K562 (cell line): Measurements from ENCODE around the gene ISCA1. TPM values are rescaled to one million over a fixed set of nuclear protein-coding genes. Genes with fewer than 3 reads are reported as not detected.

Experiments used
- EHMT2 ChIP-seq: fragments of 450-650 bp; IDR thresholded peaks from 2 replicates; pipeline ENCODE4 v1.6.1; 2018; ENCODE audit warnings: antibody characterized with exemption
- GABPB1 ChIP-seq: sonication (generic); formaldehyde crosslinking; IDR thresholded peaks from 2 replicates; pipeline ENCODE4 v1.8.0; 2022; ENCODE audit warnings: mild to moderate bottlenecking, missing genetic modification reagents
- HDAC3 ChIP-seq: fragments of 450-650 bp; IDR thresholded peaks from 2 replicates; pipeline ENCODE4 v1.6.1; 2018; ENCODE audit warnings: borderline replicate concordance, mild to moderate bottlenecking, moderate library complexity; ENCODE audit not compliant: partially characterized antibody
- HDAC8 ChIP-seq: fragments of 450-650 bp; IDR thresholded peaks from 2 replicates; pipeline ENCODE4 v1.6.1; 2016; ENCODE audit warnings: mild to moderate bottlenecking, missing genetic modification characterization, moderate library complexity, missing compliant biosample characterization
- HNRNPH1 ChIP-seq: fragments of 200-400 bp; formaldehyde crosslinking; optimal IDR thresholded peaks from 2 replicates; pipeline ENCODE3; 2017; ENCODE audit warnings: low read depth, mild to moderate bottlenecking, low read length, moderate library complexity
- HSF4 ChIP-seq: fragments of 250-450 bp; sonication (Bioruptor Pico); IDR thresholded peaks from 2 replicates; pipeline ENCODE4 v2.1.2; 2022; ENCODE audit warnings: mild to moderate bottlenecking, moderate library complexity, borderline replicate concordance
- KDM1A ChIP-seq, 2 experiments: fragments of 450-650 bp; IDR thresholded peaks; 2 replicates each; pipeline ENCODE4 v1.6.1; 2016; ENCODE audit warnings: mild to moderate bottlenecking in 2 of 2
- LEF1 ChIP-seq: fragments of 450-650 bp; IDR thresholded peaks from 2 replicates; pipeline ENCODE4 v1.6.1; 2016; ENCODE audit warnings: mild to moderate bottlenecking
- MAFF ChIP-seq: IDR thresholded peaks from 2 replicates; pipeline ENCODE4 v1.6.1; 2012; ENCODE audit warnings: low read length, improper control_type of control experiment
- MYC ChIP-seq, 2 experiments: fragments of 250-450 bp in 1 of 2; sonication (Bioruptor Pico) in 1 of 2; IDR thresholded peaks; 2 replicates each; pipeline versions ENCODE4 v1.5.1 to v1.6.1; 2012 to 2021; ENCODE audit warnings: low read depth in 2 of 2, borderline replicate concordance in 1 of 2, improper control_type of control experiment in 1 of 2, low read length in 1 of 2, mild to moderate bottlenecking in 1 of 2, moderate library complexity in 1 of 2
- NFIX ChIP-seq: fragments of 250-450 bp; sonication (Bioruptor Pico); IDR thresholded peaks from 2 replicates; pipeline ENCODE4 v1.4.0; 2020; ENCODE audit warnings: low read depth, mild to moderate bottlenecking, moderate library complexity
- RAD21 ChIP-seq, 2 experiments: fragments of 250-450 bp in 1 of 2; fragments of 450-650 bp in 1 of 2; sonication (Bioruptor Pico) in 1 of 2; formaldehyde crosslinking in 1 of 2; IDR thresholded peaks in 1 of 2; conservative IDR thresholded peaks in 1 of 2; 2 replicates each; pipeline versions ENCODE4 v1.4.0 to v1.8.0; 2020 to 2022; ENCODE audit warnings: mild to moderate bottlenecking in 2 of 2, moderate library complexity in 1 of 2
- SMARCC2 ChIP-seq: fragments of 450-650 bp; IDR thresholded peaks from 2 replicates; pipeline ENCODE4 v1.6.1; 2017; ENCODE audit warnings: antibody characterized with exemption, moderate library complexity, mild to moderate bottlenecking, low read depth
- TCF3 ChIP-seq: sonication (generic); formaldehyde crosslinking; IDR thresholded peaks from 2 replicates; pipeline ENCODE4 v1.4.0; 2020; ENCODE audit warnings: mild to moderate bottlenecking, missing genetic modification reagents
- TGIF2 ChIP-seq: sonication (generic); formaldehyde crosslinking; IDR thresholded peaks from 2 replicates; pipeline ENCODE4 v1.8.1; 2022; ENCODE audit warnings: mild to moderate bottlenecking, missing genetic modification reagents, moderate library complexity
- ZNF253 ChIP-seq: fragments of 250-450 bp; sonication (Bioruptor Pico); conservative IDR thresholded peaks from 2 replicates; pipeline ENCODE4 v1.6.1; 2021; ENCODE audit warnings: mild to moderate bottlenecking
- ZZZ3 ChIP-seq: fragments of 450-650 bp; IDR thresholded peaks from 2 replicates; pipeline ENCODE4 v1.6.1; 2016; ENCODE audit warnings: antibody characterized with exemption, mild to moderate bottlenecking, moderate library complexity
- polyA plus RNA-seq, 8 experiments: library from polyadenylated mRNA; depleted of rRNA in 4 of 8; stranded (reverse) in 5 of 8; unstranded in 3 of 8; fragments of >200 nt; fragmentation: Nextera tagmentation in 2 of 8; fragmentation: Illumina TruSeq in 1 of 8; extraction: Ambion mirVana in 2 of 8; extraction: Trizol in 1 of 8; gene quantifications; 2 replicates each; pipeline versions ENCODE4 v1.2.1 to v1.2.3, GENCODE V29; 2011 to 2014; ENCODE audit warnings: inconsistent platforms in 1 of 8, missing spikeins in 1 of 8
- total RNA-seq, 7 experiments: library from RNA; depleted of rRNA in 6 of 7; stranded (reverse); fragments of >200 nt in 6 of 7; fragmentation: Illumina TruSeq in 2 of 7; extraction: Trizol in 2 of 7; gene quantifications; 2 replicates each; pipeline versions ENCODE4 v1.2.1 to v1.2.3, GENCODE V29; 2011 to 2021; ENCODE audit warnings: low replicate concordance in 1 of 7
- TF ChIP-seq, protein P1 (sequence below): fragments of 450-650 bp; formaldehyde crosslinking; IDR thresholded peaks from 2 replicates; pipeline ENCODE4 v1.4.0; 2020; ENCODE audit warnings: mild to moderate bottlenecking, moderate library complexity
- TF ChIP-seq, protein P2 (sequence below), 2 experiments: fragments of 450-650 bp; IDR thresholded peaks; 2 replicates each; pipeline ENCODE4 v1.6.1; 2016
- TF ChIP-seq, protein P3 (sequence below): sonication (generic); formaldehyde crosslinking; IDR thresholded peaks from 2 replicates; pipeline ENCODE4 v1.4.0; 2020; ENCODE audit warnings: mild to moderate bottlenecking, missing genetic modification reagents
- TF ChIP-seq, protein P4 (sequence below): fragments of 250-450 bp; sonication (Bioruptor Pico); IDR thresholded peaks from 2 replicates; pipeline ENCODE4 v1.8.0; 2022; ENCODE audit warnings: moderate library complexity, mild to moderate bottlenecking, inconsistent platforms

ISCA1 gene
- total and polyA plus RNA-seq, 9 of the 15 experiments (the other 6 are each of a cell fraction or from before 2014, with no cell fraction given): 6.5 to 27.1 (median 20.0) TPM

DNA sequence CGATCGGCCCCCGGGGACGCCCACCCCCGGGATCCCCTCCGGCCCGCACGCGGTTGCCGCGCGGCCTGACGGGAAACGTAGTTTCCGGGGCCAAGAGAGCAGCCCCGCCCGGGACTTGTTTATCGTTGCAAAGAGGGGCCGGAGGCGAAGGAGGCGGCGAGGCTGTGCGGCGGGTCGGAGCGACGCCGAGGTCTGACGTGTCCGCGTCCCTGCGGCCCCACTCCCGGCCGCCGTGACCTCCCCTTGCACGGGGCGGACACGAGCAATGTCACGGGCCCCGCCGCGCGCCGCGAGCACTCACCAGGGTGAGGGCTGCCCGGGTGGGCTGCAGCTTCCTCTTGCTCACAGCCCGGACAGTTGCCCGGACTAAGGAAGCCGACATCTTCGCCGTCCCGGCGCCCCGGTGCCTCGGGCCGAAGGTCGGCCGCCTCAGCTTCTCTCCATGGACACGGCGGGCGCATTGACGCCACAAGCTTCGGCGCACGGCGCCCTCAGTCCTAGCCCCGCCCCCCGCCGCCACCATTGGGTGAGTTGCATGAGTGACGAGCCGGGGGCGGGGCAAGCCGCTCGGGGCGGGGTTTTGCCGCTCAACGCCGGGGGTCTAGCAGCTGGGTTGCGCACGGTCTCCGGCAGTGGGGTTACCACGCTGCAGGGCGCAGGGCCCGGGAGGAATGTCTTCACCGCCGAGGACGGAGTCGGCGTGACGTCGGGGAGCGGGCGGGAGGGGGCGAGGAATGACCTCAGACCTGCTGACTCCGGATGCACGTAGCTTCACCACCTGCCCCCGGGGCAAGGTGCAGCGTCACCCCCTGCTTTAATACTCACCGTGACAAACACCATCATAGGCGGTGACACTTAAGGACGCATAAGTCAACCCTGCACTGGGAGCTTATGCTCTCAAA, at the start of gene ISCA1 (continued):
- no peak for TF ChIP-seq EHMT2
- TF ChIP-seq TCF3: 0 out of 2 replicates have a peak, but pooled peaks have one; percentile 20
- no peak for TF ChIP-seq KDM1A (IDR thresholded peaks at IDR 0.05)
- no peak for TF ChIP-seq LEF1
- TF ChIP-seq GABPB1 (CRISPR knock-in tag): peak; percentile 80
- no peak for TF ChIP-seq MAFF
- TF ChIP-seq NFIX (CRISPR knock-in tag): no peak
- TF ChIP-seq HSF4 (CRISPR knock-in tag): no peak
- no peak for TF ChIP-seq HDAC3
- TF ChIP-seq RAD21 (CRISPR knock-in tag; conservative IDR thresholded peaks at IDR 0.05 in 1 of 2, IDR thresholded peaks at IDR 0.05 in 1 of 2): no peak
- TF ChIP-seq ZNF253: no peak
- TF ChIP-seq TGIF2 (CRISPR knock-in tag): no peak; the same call in 1 of the 2 replicates
- TF ChIP-seq, protein P1, sequence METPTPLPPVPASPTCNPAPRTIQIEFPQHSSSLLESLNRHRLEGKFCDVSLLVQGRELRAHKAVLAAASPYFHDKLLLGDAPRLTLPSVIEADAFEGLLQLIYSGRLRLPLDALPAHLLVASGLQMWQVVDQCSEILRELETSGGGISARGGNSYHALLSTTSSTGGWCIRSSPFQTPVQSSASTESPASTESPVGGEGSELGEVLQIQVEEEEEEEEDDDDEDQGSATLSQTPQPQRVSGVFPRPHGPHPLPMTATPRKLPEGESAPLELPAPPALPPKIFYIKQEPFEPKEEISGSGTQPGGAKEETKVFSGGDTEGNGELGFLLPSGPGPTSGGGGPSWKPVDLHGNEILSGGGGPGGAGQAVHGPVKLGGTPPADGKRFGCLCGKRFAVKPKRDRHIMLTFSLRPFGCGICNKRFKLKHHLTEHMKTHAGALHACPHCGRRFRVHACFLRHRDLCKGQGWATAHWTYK: no peak
- no peak for TF ChIP-seq SMARCC2
- no peak for TF ChIP-seq ZZZ3
- no peak for TF ChIP-seq HNRNPH1
- TF ChIP-seq, protein P2, sequence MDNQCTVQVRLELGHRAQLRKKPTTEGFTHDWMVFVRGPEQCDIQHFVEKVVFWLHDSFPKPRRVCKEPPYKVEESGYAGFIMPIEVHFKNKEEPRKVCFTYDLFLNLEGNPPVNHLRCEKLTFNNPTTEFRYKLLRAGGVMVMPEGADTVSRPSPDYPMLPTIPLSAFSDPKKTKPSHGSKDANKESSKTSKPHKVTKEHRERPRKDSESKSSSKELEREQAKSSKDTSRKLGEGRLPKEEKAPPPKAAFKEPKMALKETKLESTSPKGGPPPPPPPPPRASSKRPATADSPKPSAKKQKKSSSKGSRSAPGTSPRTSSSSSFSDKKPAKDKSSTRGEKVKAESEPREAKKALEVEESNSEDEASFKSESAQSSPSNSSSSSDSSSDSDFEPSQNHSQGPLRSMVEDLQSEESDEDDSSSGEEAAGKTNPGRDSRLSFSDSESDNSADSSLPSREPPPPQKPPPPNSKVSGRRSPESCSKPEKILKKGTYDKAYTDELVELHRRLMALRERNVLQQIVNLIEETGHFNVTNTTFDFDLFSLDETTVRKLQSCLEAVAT (IDR thresholded peaks at IDR 0.05): peak in 1 of 2 experiments; percentile 60; a peak in 2 of 4 replicates
- TF ChIP-seq, protein P3, sequence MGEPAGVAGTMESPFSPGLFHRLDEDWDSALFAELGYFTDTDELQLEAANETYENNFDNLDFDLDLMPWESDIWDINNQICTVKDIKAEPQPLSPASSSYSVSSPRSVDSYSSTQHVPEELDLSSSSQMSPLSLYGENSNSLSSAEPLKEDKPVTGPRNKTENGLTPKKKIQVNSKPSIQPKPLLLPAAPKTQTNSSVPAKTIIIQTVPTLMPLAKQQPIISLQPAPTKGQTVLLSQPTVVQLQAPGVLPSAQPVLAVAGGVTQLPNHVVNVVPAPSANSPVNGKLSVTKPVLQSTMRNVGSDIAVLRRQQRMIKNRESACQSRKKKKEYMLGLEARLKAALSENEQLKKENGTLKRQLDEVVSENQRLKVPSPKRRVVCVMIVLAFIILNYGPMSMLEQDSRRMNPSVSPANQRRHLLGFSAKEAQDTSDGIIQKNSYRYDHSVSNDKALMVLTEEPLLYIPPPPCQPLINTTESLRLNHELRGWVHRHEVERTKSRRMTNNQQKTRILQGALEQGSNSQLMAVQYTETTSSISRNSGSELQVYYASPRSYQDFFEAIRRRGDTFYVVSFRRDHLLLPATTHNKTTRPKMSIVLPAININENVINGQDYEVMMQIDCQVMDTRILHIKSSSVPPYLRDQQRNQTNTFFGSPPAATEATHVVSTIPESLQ: no peak
- no peak for TF ChIP-seq HDAC8 (tag)
- TF ChIP-seq, protein P4, sequence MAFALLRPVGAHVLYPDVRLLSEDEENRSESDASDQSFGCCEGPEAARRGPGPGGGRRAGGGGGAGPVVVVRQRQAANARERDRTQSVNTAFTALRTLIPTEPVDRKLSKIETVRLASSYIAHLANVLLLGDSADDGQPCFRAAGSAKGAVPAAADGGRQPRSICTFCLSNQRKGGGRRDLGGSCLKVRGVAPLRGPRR (CRISPR knock-in tag): no peak
- peak; percentile 85 for TF ChIP-seq MYC (IDR thresholded peaks at IDR 0.05; ENCODE audit: low read depth, low read length)
- TF ChIP-seq MYC (CRISPR knock-in tag; IDR thresholded peaks at IDR 0.05; ENCODE audit: borderline replicate concordance, low read depth): no peak
